Type B pancreatic cell (in vitro differentiated cells): Measurements from ENCODE around the gene SNX25. TPM values are rescaled to one million over a fixed set of nuclear protein-coding genes. Genes with fewer than 3 reads are reported as not detected.
"Not testable (repeated sequence)": the region's sequence is repeated elsewhere in the genome, so short reads cannot be mapped to it uniquely, and the experiment has no call there.

Source experiments
- DNase-seq: peaks from one replicate; pipeline ENCODE4 v3.0.0; 2021; ENCODE audit warnings: mixed read lengths; ENCODE audit not compliant: unreplicated experiment; ENCODE audit errors: extremely low spot score
- H3K27ac Mint-ChIP-seq: 2 replicates; pipeline ENCODE4 v1.8.0; 2021; ENCODE audit warnings: mild to moderate bottlenecking, mixed read lengths
- H3K27me3 Mint-ChIP-seq: 2 replicates; pipeline ENCODE4 v1.8.0; 2021; ENCODE audit warnings: mixed read lengths
- H3K36me3 Mint-ChIP-seq: 2 replicates; pipeline ENCODE4 v1.8.0; 2021; ENCODE audit warnings: mixed read lengths
- H3K4me1 Mint-ChIP-seq: one replicate; pipeline ENCODE4 v1.8.0; 2021; ENCODE audit warnings: mixed read lengths; ENCODE audit not compliant: unreplicated experiment
- H3K4me3 Mint-ChIP-seq: 2 replicates; pipeline ENCODE4 v1.8.0; 2021; ENCODE audit warnings: mild to moderate bottlenecking, mixed read lengths
- H3K9me3 Mint-ChIP-seq: 2 replicates; pipeline ENCODE4 v1.8.0; 2021; ENCODE audit warnings: mixed read lengths
- total RNA-seq: library from RNA; stranded (reverse); gene quantifications from 2 replicates; pipeline ENCODE4 v1.2.1, GENCODE V29; 2021; ENCODE audit warnings: low replicate concordance
- TF ChIP-seq, protein P1 (sequence below): fragments of 200-600 bp; sonication (generic); conservative IDR thresholded peaks from 2 replicates; pipeline ENCODE4 v1.5.0; 2021; ENCODE audit warnings: antibody characterized with exemption, mild to moderate bottlenecking

Gene SNX25
- total RNA-seq, 1 donor from 2014 or later, result 11.2 TPM

GRCh38 chr4:185237175-185237574 lies 27.8 kb downstream of the SNX25 start:
- Mint-ChIP-seq H3K36me3 (no peaks in the 10 kb centered on the region), H3K27me3 (no peaks in the 10 kb centered on the region), H3K4me3 (no peak overlapping the region), H3K27ac (no peak overlapping the region), H3K4me1 (peaks cover 6% of the 10 kb centered on the region), H3K9me3 (no peaks in the 10 kb centered on the region)
- TF ChIP-seq, protein P1, sequence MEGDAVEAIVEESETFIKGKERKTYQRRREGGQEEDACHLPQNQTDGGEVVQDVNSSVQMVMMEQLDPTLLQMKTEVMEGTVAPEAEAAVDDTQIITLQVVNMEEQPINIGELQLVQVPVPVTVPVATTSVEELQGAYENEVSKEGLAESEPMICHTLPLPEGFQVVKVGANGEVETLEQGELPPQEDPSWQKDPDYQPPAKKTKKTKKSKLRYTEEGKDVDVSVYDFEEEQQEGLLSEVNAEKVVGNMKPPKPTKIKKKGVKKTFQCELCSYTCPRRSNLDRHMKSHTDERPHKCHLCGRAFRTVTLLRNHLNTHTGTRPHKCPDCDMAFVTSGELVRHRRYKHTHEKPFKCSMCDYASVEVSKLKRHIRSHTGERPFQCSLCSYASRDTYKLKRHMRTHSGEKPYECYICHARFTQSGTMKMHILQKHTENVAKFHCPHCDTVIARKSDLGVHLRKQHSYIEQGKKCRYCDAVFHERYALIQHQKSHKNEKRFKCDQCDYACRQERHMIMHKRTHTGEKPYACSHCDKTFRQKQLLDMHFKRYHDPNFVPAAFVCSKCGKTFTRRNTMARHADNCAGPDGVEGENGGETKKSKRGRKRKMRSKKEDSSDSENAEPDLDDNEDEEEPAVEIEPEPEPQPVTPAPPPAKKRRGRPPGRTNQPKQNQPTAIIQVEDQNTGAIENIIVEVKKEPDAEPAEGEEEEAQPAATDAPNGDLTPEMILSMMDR, result no peak
- no peak for DNase-seq

- H3K4me1 Mint-ChIP-seq, result peaks cover 6% of the 10 kb centered on the region
- H3K36me3 Mint-ChIP-seq, result no peaks in the 10 kb centered on the region
- H3K9me3 Mint-ChIP-seq, result no peaks in the 10 kb centered on the region
- no peak overlapping the region for H3K27ac Mint-ChIP-seq
- H3K27me3 Mint-ChIP-seq, result no peaks in the 10 kb centered on the region
- DNase-seq, result no peak
- TF ChIP-seq, protein P1, result no peak
- H3K4me3 Mint-ChIP-seq, result no peak overlapping the region
Observed at GRCh38 chr4:185238215-185238681, 28.9 kb downstream of the SNX25 start.

GRCh38 chr4:185238750-185239149 lies 29.4 kb downstream of the SNX25 start:
- Mint-ChIP-seq H3K9me3 (no peaks in the 10 kb centered on the region), H3K27me3 (no peaks in the 10 kb centered on the region), H3K4me3 (no peak overlapping the region), H3K36me3 (no peaks in the 10 kb centered on the region), H3K27ac (no peak overlapping the region), H3K4me1 (peaks cover 6% of the 10 kb centered on the region)
- TF ChIP-seq, protein P1, result no peak
- DNase-seq, result no peak

GRCh38 chr4:185240486-185240885 lies 31.1 kb downstream of the SNX25 start:
- H3K4me3 Mint-ChIP-seq, H3K27ac Mint-ChIP-seq, H3K9me3 Mint-ChIP-seq, DNase-seq, H3K4me1 Mint-ChIP-seq, H3K27me3 Mint-ChIP-seq, H3K36me3 Mint-ChIP-seq: not testable (repeated sequence)

GRCh38 chr4:185242749-185243533 lies 33.5 kb downstream of the SNX25 start:
- H3K4me3 Mint-ChIP-seq, result no peak overlapping the region
- no peaks in the 10 kb centered on the region for H3K36me3 Mint-ChIP-seq
- no peaks in the 10 kb centered on the region for H3K4me1 Mint-ChIP-seq
- DNase-seq, result no peak
- TF ChIP-seq, protein P1, result no peak
- H3K27me3 Mint-ChIP-seq, result no peaks in the 10 kb centered on the region
- no peak overlapping the region for H3K27ac Mint-ChIP-seq
- no peaks in the 10 kb centered on the region for H3K9me3 Mint-ChIP-seq

DNA sequence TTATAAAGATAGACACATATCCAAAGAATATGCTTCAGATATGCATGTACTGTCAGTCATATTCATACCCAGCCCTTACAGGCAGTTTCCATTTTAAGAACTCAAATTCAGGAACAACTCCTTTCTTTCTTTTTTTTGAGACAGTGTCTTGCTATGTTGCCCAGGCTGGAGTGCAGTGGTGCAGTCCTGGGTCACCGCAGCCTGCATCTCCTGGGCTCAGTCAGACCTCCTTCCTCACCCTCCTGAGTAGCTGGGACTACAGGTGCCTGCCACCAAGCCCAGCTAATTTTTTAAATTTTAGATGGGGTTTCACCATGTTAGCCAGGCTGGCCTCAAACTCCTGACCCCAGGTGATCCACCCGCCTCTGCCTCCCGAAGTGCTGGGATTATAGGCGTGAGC lies 34.5 kb downstream of the SNX25 start:
- Mint-ChIP-seq H3K27me3 (no peaks in the 10 kb centered on the region), H3K9me3 (no peaks in the 10 kb centered on the region), H3K4me3 (no peak overlapping the region), H3K36me3 (peaks cover 3% of the 10 kb centered on the region), H3K27ac (no peak overlapping the region), H3K4me1 (no peaks in the 10 kb centered on the region)
- TF ChIP-seq, protein P1, result no peak
- DNase-seq, result no peak
